KOPT-K1 (cell line): Measurements from ENCODE around the gene NDUFA5.
"Not testable (repeated sequence)": the region's sequence is repeated elsewhere in the genome, so short reads cannot be mapped to it uniquely, and the experiment has no call there.

ENCODE experiments used
- H3K27ac ChIP-seq: fragments of 200-600 bp; sonication (generic); 2 replicates; pipeline ENCODE4 v1.5.1; 2016; ENCODE audit warnings: antibody characterized with exemption, mild to moderate bottlenecking, low read depth, low read length; ENCODE audit not compliant: poor library complexity, severe bottlenecking
- H3K36me3 ChIP-seq: fragments of 200-600 bp; sonication (generic); 2 replicates; pipeline ENCODE4 v1.5.1; 2017; ENCODE audit warnings: antibody characterized with exemption, mild to moderate bottlenecking, low read length, moderate library complexity; ENCODE audit not compliant: insufficient read depth
- H3K9me3 ChIP-seq: fragments of 200-600 bp; sonication (generic); 2 replicates; pipeline ENCODE4 v1.5.1; 2017; ENCODE audit warnings: antibody characterized with exemption, low read length, mild to moderate bottlenecking; ENCODE audit not compliant: insufficient read depth, poor library complexity, severe bottlenecking

Gene NDUFA5

DNA sequence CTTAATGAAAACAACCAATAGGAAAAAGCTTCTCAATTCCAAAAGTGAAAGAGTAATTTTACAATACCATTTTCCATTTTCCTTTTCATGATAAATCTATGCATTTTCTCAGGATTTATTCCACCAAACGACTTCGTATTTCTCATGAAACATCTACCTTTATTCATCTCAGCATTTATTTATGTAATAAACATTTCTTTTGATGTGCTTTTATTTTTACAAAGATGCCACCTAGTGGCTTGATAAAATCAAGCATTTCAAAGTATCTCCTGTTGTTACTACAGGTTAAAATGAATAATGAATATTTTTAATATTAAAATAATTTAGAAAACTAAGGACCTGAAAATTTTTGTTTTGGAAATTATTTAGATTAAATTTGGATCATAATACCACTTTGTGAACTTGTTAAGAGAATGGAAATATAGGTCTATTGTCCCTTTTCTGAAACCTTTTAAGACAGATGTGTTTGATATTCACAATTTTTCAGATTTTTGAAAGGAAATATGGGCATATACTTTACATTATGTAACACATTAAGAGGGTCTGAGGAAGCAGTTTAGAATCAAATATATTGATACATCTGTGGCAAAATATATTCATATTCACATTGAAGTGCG is 20.5 kb downstream of the NDUFA5 start:
- Histone ChIP-seq H3K36me3 (no peaks in the 10 kb centered on the region), H3K9me3 (no peaks in the 10 kb centered on the region), H3K27ac (no peak overlapping the region)

DNA sequence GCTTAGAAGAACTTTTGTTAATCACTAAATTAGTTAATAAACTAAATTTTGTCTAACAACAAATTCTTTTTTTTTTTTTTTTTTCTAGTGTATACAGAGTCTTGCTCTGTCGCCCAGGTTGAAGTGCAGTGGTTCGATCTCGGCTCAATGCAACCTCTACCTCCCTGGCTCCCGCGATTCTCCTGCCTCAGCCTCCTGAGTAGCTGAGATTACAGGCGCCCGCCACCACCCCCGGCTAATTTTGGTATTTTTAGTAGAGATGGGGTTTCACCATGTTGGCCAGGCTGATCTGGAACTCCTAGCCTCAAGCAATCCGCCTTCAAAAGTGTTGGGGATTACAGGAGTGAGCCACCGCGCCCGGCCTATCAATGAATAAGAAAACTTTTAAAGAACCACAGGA is 22.1 kb downstream of the NDUFA5 start:
- Histone ChIP-seq H3K36me3 (no peaks in the 10 kb centered on the region), H3K9me3 (no peaks in the 10 kb centered on the region), H3K27ac (no peak overlapping the region)

DNA sequence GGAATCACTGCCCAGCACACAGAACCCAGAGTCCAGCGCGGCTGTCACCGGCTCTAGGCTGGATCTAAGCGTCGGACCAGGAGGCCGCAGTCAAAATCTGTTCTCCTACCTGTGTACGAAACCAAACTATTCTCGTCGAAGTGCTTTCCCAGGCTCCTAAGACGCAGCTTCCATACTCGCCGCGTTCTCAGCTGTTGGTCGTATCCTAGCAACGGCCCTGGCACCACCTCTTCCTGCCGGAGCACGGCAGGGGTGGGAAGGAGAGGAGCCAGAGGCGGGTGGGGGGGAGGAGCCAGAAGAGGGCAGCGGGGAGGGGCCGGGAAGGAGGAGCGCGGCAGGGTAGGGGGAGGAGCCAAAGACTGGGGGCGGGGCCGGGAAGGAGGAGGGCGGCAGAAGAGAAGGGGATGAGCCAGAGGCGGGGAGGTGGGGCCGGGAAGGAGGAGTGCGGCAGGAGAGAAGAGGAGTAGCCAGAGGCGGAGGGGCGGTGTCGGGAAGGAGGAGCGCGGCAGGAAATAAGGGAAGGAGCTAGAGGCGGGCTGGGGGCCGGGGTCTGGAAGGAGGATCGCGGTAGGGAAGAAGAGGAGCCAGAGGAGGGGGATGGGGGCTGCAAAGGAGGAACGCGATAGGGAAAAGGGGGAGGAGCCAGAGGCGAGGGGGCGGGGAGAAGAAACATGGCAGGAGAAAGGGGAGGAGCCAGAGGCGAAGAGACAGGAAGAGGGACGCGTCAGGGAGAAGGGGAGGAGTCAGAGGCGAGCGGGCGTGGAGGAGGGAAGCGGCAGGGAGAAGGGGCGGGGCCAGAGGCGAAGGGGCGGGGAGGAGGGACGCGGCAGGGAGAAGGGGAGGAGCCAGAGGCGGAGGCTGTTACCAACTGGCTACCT is 23.0 kb downstream of the NDUFA5 start, which contains the start of gene IQUB:
IQUB (minus strand) TSS at position 213 of the 878 bp plus-strand sequence. CDS start 22,255 bp downstream, outside the sequence.
- H3K27ac ChIP-seq: peak within 1 kb of the TSS; percentile 58
- H3K36me3 ChIP-seq: no peaks in the 10 kb centered on the region
- no peaks in the 10 kb centered on the region for H3K9me3 ChIP-seq

DNA sequence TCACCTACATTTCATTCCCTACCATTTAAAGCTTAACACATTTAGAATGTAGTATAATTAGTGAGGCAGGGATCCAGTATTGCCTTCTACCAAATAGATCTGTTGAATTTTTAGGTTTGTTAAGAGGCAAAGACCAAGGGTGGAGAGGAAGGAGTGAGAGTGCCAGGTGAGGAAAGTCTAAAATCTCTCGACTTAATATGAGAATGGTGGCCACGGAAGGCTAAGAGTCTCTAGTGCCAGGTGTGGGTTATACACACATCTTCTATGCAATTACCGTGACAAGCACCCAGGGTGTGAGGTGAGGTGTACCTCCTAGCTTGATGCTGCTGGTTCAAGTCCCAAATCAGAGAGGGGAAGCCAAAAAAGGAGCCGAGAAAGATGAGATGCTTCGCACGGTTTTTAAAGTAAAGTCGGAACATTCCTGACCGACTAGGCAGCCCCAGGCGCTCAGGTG is 23.7 kb downstream of the NDUFA5 start:
- H3K36me3 ChIP-seq: no peaks in the 10 kb centered on the region
- H3K27ac ChIP-seq: no peak overlapping the region
- H3K9me3 ChIP-seq: no peaks in the 10 kb centered on the region

DNA sequence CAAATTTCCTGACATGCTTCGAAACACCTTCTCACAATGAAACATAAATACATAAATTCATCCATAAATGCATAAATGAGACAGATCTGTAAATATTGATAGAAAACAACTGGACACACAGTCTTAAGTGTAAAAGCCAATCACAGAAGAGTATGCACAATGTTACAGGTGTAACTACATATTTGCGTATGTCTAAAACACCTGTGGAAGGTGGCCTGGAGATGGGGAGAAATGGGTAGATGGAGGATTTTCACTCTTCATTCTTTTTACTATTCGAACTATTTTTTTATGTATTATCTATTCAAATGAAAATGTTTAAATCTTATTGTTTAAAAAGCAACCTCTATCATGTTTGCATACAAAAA is 24.1 kb downstream of the NDUFA5 start:
- Histone ChIP-seq H3K9me3 (no peaks in the 10 kb centered on the region), H3K27ac (no peak overlapping the region), H3K36me3 (no peaks in the 10 kb centered on the region)

DNA sequence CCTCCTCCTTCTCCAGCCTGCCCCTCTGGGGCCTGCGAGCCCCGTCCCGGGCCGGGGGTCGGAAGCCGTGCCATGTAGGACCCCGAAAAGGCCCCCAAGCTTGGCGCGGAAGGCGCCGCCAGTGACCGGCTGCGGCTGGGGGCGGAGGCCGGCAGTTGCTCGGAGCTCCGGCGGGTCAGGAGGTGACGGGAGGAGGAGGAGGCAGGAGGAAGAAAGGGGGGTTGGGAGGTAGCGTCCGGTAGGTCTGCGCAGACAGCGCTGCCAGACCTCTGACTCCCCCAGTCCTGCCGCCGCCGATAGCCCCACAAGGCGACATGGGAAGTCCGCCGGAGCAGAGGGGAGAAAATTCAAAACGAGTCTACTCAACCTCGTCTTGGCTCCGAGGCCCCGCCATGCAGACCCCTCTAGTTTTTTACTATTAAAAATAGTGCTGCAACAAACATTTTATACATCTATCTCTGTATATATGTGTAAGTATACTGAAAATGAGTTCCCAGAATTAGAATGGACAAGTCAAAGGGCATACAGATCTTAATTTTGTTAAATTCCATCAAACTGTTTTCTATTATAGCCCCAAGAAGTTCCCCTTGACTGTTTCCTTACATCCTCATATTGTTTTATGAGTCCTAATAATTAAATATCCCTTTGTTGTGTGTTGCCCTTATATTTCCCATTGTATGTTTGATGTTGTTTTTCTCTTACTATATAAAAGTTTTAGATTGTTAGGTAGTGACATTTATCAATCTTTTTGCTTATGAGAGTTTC is 24.6 kb downstream of the NDUFA5 start:
- not testable (repeated sequence) for H3K9me3 ChIP-seq, H3K36me3 ChIP-seq, H3K27ac ChIP-seq

DNA sequence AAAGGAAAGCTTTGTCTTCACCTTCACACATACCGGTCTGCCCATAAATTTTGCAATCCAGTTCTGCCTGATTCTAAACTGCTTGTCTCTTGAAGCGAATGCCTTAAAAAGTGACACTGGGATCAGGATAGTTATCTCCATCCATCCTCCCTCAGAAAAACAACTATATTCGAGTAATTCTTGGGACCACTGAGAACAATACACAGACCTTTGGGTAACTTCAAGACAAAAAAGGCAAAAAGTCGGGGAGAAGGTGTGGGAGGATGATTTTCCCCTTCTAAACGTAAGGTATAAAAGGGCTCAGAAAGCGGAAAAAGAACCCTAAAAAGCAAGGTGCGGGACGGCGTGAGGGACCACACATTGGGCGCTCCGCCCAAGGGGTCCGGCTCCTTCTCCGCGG is 25.3 kb downstream of the NDUFA5 start:
- H3K9me3 ChIP-seq, H3K36me3 ChIP-seq, H3K27ac ChIP-seq: not testable (repeated sequence)

DNA sequence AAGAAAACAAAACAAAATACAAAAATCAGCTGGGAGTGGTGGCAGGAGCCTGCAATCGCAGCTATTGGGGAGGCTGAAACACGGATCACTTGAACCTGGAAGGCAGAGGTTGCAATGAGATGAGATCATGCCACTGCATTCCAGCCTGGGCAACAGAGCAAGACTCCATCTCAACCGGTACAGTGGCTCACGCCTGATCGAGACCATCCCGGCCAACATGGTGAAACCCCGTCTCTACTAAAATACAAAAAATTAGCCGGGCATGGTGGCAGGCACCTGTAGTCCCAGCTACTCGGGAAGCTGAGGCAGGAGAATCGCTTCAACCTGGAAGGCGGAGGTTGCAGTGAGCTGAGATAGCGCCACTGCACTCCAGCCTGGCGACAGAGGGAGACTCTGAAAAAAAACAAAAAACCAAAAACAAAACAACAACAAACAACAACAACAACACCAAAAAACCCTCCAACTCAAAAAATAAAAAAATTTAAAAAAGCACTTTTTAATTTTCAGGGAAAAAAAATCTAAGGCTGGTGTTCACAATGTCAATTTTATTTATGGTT is 27.5 kb downstream of the NDUFA5 start:
- not testable (repeated sequence) for H3K27ac ChIP-seq, H3K36me3 ChIP-seq, H3K9me3 ChIP-seq

DNA sequence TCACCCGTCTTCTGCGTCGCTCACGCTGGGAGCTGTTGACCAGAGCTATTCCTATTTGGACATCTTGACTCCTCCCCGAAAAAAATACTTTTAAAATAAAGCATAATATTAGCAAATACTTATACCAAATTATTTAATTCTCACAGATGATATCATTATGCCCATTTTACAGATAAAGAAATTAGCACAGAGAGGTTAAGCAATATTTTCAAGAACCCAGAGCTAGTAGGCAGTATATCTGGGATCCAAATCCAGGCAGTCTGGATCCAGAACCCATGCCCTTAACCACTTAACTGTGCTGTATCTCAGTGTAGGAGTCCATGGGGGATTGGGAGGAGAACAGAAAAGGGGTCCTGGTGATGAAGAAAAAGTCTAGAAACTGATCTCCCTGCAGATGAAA is 29.4 kb downstream of the NDUFA5 start:
- Histone ChIP-seq H3K36me3 (no peaks in the 10 kb centered on the region), H3K27ac (no peak overlapping the region), H3K9me3 (no peaks in the 10 kb centered on the region)

DNA sequence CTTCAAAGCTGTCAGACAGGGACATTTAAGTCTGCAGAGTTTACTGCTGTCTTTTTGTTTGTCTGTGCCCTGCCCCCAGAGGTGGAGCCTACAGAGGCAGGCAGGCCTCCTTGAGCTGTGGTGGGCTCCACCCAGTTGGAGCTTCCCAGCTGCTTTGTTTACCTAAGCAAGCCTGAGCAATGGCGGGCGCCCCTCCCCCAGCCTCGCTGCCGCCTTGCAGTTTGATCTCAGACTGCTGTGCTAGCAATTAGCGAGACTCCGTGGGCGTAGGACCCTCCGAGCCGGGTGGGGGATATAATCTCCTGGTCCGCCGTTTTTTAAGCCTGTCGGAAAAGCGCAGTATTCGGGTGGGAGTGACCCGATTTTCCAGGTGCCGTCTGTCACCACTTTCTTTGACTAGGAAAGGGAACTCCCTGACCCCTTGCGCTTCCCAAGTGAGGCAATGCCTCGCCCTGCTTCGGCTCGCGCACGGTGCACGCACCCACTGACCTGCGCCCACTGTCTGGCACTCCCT is 29.8 kb downstream of the NDUFA5 start:
- not testable (repeated sequence) for H3K9me3 ChIP-seq, H3K27ac ChIP-seq, H3K36me3 ChIP-seq

DNA sequence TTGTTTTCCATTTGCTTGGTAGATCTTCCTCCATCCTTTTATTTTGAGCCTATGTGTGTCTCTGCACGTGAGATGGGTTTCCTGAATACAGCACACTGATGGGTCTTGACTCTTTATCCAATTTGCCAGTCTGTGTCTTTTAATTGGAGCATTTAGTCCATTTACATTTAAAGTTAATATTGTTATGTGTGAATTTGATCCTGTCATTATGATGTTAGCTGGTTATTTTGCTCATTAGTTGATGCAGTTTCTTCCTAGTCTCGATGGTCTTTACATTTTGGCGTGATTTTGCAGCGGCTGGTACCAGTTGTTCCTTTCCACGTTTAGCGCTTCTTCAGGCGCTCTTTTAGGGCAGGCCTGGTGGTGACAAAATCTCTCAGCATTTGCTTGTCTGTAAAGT is 31.1 kb downstream of the NDUFA5 start:
- not testable (repeated sequence) for H3K9me3 ChIP-seq, H3K27ac ChIP-seq, H3K36me3 ChIP-seq

DNA sequence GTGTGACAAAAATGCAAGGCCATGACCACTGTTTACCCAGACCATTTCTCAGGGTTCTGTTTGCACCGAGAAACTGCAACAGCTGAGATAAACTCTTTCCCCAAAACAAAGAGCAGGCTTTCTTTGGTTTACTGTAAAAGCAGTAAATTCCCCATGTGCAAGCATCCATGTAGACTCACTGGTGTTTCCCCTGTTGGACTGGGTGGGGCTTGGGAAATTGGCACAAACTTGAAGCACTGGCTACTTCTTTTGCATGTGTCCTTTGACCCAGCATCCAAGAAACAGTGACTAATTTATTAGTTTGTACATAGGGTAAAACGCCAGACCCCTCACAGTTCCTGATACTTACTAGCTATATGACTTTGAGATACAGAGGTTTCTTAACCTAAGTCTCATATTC is 35.6 kb downstream of the NDUFA5 start:
- Histone ChIP-seq H3K36me3 (no peaks in the 10 kb centered on the region), H3K27ac (no peak overlapping the region), H3K9me3 (no peaks in the 10 kb centered on the region)

DNA sequence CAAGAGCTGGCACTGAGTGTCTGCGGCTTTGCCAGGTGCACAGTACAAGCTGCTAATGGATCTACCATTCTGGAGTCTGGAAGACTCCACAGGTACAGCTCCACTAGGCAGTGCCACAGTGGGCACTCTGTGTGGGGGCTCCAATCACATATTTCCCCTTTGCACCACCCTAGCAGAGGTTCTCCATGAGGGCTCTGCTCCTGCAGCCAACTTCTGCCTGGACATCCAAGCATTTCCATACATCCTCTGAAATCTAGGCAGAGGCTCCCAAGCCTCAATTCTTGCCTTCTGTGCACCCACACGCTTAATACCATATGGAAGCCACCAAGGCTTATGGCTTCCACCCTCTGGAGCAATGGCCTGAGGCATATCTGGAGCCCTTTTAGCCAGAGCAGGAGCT is 52.4 kb downstream of the NDUFA5 start:
- Histone ChIP-seq H3K36me3 (no peaks in the 10 kb centered on the region), H3K27ac (no peak overlapping the region), H3K9me3 (peaks cover 16% of the 10 kb centered on the region)

DNA sequence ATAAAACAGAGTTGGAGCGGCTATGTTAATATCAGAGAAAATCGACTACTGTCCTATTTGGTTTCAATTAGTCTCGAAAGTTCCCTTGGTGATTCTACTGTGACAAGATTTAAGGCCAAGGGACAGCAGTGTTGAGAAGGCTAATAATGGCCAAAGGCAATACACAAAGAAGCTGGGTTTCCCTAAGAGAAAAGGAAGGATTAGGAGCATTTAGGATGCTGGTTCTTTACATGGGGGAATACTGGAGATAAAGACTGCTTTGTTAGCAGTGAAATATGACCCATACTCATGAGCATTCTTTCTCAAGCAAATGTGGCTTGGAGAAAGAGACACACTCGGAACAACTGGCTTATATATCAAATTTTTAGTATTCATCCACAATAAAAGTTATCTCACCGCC is 55.4 kb downstream of the NDUFA5 start:
- Histone ChIP-seq H3K9me3 (peaks cover 16% of the 10 kb centered on the region), H3K36me3 (no peaks in the 10 kb centered on the region), H3K27ac (no peak overlapping the region)
